Ascending aorta (tissue), 2 donors: ENCODE data around the gene CETN1. TPM values are rescaled to one million over a fixed set of nuclear protein-coding genes. Genes with fewer than 3 reads are reported as not detected.

Source experiments
- DNase-seq, 2 donors: peaks; one replicate each; pipeline ENCODE4 v3.0.0-alpha.2; 2019; ENCODE audit warnings: low spot score in 2 of 2
- H3K27ac ChIP-seq, 2 donors: fragments of 200-600 bp; sonication (generic); one replicate each; pipeline ENCODE4 v1.5.1; 2016 to 2017; ENCODE audit warnings: mild to moderate bottlenecking in 1 of 2
- H3K27me3 ChIP-seq: fragments of 200-600 bp; sonication (generic); one replicate; pipeline ENCODE4 v1.5.1; 2017
- H3K36me3 ChIP-seq, 2 donors: fragments of 200-600 bp; sonication (generic); one replicate each; pipeline ENCODE4 v1.5.1; 2016
- H3K4me1 ChIP-seq, 2 donors: fragments of 200-600 bp; sonication (generic); one replicate each; pipeline ENCODE4 v1.5.1; 2016 to 2017; ENCODE audit warnings: mild to moderate bottlenecking in 1 of 2
- H3K4me3 ChIP-seq, 2 donors: fragments of 200-600 bp; sonication (generic); one replicate each; pipeline ENCODE4 v1.5.1; 2016 to 2017; ENCODE audit warnings: mild to moderate bottlenecking in 1 of 2
- H3K9me3 ChIP-seq, 2 donors: fragments of 200-600 bp; sonication (generic); one replicate each; pipeline ENCODE4 v1.5.1; 2016
- intact Hi-C: fragments of 100-400 bp; cut with DNase I; formaldehyde crosslinking; loops from one replicate; pipeline ENCODE4 v1.15.1; 2023
- total RNA-seq: library from RNA; depleted of rRNA; stranded (reverse); fragments of >200 nt; gene quantifications from one replicate; pipeline ENCODE4 v1.1.0, GENCODE V29; 2016
- TF ChIP-seq, protein P1 (sequence below), 3 experiments: fragments of 200-600 bp in 2 of 3; fragments of 450-650 bp in 1 of 3; sonication (generic) in 2 of 3; IDR thresholded peaks; one replicate each; pipeline ENCODE4 v1.5.1; 2016 to 2019; ENCODE audit warnings: antibody characterized with exemption in 3 of 3, mild to moderate bottlenecking in 1 of 3, moderate library complexity in 1 of 3

Gene CETN1
- total RNA-seq, 1 donor from 2014 or later = not detected

DNA sequence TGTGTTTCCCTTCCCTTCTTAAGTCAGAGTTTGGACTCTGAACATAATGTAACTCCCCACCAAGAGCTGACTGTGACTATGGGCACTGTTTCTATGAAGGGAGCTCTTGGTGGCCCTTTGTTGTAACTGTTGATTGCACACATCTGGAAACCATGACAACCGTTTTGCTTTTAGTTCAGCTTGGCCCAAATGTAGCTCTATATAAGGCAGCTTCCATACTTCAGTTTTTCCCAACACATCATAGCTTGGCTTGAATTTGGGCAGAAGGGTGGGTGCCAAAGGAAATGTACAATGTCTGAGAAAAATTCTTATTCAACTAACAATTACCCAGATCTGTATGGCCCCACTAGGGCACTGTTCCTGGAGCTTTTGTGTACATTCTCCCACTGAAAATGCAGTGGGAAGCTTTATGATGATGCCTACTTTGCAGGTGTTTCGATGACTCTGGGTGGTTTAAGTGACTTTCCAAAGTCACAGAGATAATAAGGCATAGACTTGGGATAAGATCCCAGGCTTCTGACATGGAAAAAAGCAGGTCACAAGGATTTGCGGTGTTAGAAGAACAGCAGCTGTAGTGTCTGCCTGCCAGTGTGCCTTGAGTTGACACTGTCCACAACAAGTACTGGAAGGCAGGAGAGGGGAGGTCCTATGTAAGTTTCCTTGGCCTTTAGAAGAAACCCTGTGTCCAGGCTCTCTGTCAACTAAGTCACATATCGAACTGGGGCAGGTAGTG lies 2.4 kb upstream of the CETN1 start:
- no peak overlapping the region for H3K27ac ChIP-seq
- DNase-seq = no peak
- H3K9me3 ChIP-seq = no peaks in the 10 kb centered on the region
- H3K36me3 ChIP-seq = no peaks in the 10 kb centered on the region
- no peaks in the 10 kb centered on the region for H3K27me3 ChIP-seq
- TF ChIP-seq, protein P1, sequence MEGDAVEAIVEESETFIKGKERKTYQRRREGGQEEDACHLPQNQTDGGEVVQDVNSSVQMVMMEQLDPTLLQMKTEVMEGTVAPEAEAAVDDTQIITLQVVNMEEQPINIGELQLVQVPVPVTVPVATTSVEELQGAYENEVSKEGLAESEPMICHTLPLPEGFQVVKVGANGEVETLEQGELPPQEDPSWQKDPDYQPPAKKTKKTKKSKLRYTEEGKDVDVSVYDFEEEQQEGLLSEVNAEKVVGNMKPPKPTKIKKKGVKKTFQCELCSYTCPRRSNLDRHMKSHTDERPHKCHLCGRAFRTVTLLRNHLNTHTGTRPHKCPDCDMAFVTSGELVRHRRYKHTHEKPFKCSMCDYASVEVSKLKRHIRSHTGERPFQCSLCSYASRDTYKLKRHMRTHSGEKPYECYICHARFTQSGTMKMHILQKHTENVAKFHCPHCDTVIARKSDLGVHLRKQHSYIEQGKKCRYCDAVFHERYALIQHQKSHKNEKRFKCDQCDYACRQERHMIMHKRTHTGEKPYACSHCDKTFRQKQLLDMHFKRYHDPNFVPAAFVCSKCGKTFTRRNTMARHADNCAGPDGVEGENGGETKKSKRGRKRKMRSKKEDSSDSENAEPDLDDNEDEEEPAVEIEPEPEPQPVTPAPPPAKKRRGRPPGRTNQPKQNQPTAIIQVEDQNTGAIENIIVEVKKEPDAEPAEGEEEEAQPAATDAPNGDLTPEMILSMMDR (IDR thresholded peaks at IDR 0.05) = no peak
- intact Hi-C loops = no loop called here
- H3K4me1 ChIP-seq = peaks cover 0 to 9% of the 10 kb centered on the region in 2 donors
- H3K4me3 ChIP-seq = no peak overlapping the region

DNA sequence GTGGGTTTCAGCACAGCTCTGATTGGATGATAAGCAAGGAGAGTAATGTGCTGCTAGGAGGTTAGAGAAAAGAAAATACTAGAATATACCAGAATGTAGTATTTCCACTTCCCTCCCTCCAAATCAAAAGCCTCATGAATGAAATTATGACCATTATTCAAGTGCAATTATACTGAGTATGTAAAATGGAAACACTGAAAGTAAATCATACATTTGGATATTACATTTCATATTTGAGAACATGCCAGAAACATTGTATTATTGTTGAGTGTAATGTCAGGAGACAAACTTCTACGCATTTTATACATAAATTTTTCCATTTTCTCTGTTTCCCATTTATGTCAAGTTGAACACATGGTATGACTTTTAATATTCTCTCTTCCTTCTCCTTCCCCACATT lies 942 bp upstream of the CETN1 start:
- Histone ChIP-seq H3K4me1 (peaks cover 0 to 9% of the 10 kb centered on the region in 2 donors), H3K36me3 (no peaks in the 10 kb centered on the region), H3K4me3 (no peak overlapping the region), H3K9me3 (peaks cover 0 to 3% of the 10 kb centered on the region in 2 donors), H3K27ac (no peak overlapping the region), H3K27me3 (no peaks in the 10 kb centered on the region)
- no peak for DNase-seq
- TF ChIP-seq, protein P1 (IDR thresholded peaks at IDR 0.05) = no peak
- intact Hi-C loops = no loop called here

DNA sequence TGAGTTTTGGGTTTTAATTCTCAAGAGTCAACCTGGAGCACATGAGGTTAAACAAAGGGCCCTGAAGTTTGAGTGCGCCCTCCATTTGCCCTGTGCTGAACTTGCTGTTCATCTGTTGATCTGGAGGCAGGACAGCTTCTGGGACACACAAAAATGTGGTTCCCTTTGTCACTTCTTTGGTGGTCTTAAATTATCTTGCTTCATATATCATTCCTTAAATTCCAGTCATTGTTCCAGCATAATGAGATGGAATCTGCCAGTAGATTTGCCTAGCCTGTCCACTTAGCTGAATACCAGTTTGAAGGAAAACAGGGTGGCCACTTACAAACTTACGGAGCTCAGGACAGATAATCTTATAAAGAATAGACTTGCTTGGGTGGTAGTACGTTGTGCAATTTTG lies 916 bp downstream of the CETN1 start:
- Histone ChIP-seq H3K27me3 (no peaks in the 10 kb centered on the region), H3K9me3 (peaks cover 0 to 3% of the 10 kb centered on the region in 2 donors), H3K36me3 (no peaks in the 10 kb centered on the region), H3K4me3 (no peak overlapping the region), H3K27ac (no peak overlapping the region), H3K4me1 (no peaks in the 10 kb centered on the region)
- TF ChIP-seq, protein P1 (IDR thresholded peaks at IDR 0.05) = no peak
- DNase-seq = no peak
- intact Hi-C loops = no loop called here

DNA sequence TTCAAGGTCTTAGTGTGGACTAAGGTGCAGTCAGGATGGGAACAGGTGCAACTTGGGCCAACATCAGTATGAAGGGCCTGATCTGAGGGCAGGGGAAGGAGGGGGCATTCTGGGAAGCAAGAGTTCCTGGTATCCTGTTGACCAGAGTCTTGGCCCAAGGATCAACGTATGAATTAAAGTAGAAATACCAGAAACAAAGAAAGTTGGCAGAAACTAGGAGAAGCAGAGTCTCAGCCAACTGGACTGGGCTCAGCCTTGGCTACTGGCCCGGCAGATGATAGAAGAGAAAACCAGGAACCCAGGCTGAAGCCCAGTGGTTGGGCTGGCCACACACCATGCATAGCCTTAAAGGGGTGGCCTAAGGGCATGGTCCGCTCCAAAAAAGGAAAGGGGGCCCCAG lies 2.3 kb downstream of the CETN1 start:
- Histone ChIP-seq H3K9me3 (peaks cover 0 to 3% of the 10 kb centered on the region in 2 donors), H3K27ac (no peak overlapping the region), H3K4me3 (no peak overlapping the region), H3K4me1 (no peaks in the 10 kb centered on the region), H3K27me3 (no peaks in the 10 kb centered on the region), H3K36me3 (no peaks in the 10 kb centered on the region)
- intact Hi-C loops = no loop called here
- TF ChIP-seq, protein P1 (IDR thresholded peaks at IDR 0.05) = no peak
- DNase-seq = no peak

DNA sequence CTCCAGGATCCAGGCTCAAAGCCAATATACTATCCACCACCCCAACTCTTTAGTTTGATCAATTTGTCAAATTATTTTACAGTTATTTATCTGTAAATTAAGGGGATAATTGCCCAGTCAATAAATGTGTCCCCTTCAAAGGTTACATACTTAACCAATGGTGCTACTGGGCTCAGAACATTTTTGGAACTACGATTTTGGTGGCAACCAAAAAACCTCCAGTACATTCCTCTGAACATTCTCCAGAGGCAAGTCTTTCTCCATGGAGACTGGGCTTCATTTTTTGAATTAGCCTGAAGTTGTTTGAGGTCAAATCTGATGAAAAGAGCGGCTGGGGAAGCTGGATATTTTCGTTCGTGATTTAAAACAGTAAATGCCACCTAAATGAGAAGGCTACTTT lies 14.9 kb downstream of the CETN1 start:
- H3K4me1 ChIP-seq = no peaks in the 10 kb centered on the region
- no peak overlapping the region for H3K4me3 ChIP-seq
- DNase-seq = no peak
- H3K36me3 ChIP-seq = no peaks in the 10 kb centered on the region
- no peak overlapping the region for H3K27ac ChIP-seq
- H3K9me3 ChIP-seq = no peaks in the 10 kb centered on the region
- TF ChIP-seq, protein P1 (IDR thresholded peaks at IDR 0.05) = no peak
- intact Hi-C loops = no loop called here
- no peaks in the 10 kb centered on the region for H3K27me3 ChIP-seq
